HUDEP-2 (cell line): Measurements from ENCODE around the gene PTPRCAP.
"Not testable (repeated sequence)": the region's sequence is repeated elsewhere in the genome, so short reads cannot be mapped to it uniquely, and the experiment has no call there.

Experiments used
- DNase-seq, 76 experiments: peaks; one replicate each; lab custom pipeline; 2025; ENCODE audit not compliant: unreplicated experiment in 76 of 76; lab: John Stamatoyannopoulos, UW

The PTPRCAP gene

GRCh38 chr11:67429038-67429668, 8.3 kb downstream of the PTPRCAP start:
- peak in 1 of 76 experiments; percentile 44 for DNase-seq

- peak in 75 of 76 experiments; percentile 57 to 98 (median 93) for DNase-seq
These were observed 9.2 kb downstream of the PTPRCAP start, which contains the start of gene RPS6KB2 for GRCh38 chr11:67428052-67429001. RPS6KB2 (plus strand) TSS chr11:67428494; CDS start chr11:67428546, 52 bp downstream.

- not testable (repeated sequence) for DNase-seq
These were observed 10.1 kb downstream of the PTPRCAP start for GRCh38 chr11:67427364-67427859.

GRCh38 chr11:67423891-67424613, 13.4 kb downstream of the PTPRCAP start:
- DNase-seq: no peak

GRCh38 chr11:67423466-67423865, 14.0 kb downstream of the PTPRCAP start:
- no peak for DNase-seq

GRCh38 chr11:67422891-67423290, 14.6 kb downstream of the PTPRCAP start:
- no peak for DNase-seq

GRCh38 chr11:67421430-67422031, 16.0 kb downstream of the PTPRCAP start:
- no peak for DNase-seq

GRCh38 chr11:67420646-67421429, 16.6 kb downstream of the PTPRCAP start:
- peak in 74 of 76 experiments; percentile 32 to 97 (median 89) for DNase-seq

- DNase-seq: no peak
These were observed 17.3 kb downstream of the PTPRCAP start for GRCh38 chr11:67420147-67420645.

- no peak for DNase-seq
These were observed 18.0 kb downstream of the PTPRCAP start for GRCh38 chr11:67419325-67420049.

- peak in 3 of 76 experiments; percentile 14 to 17 (median 17) for DNase-seq
These were observed 18.8 kb downstream of the PTPRCAP start for GRCh38 chr11:67418476-67419281.

- peak in 1 of 76 experiments; percentile 40 for DNase-seq
These were observed 20.1 kb downstream of the PTPRCAP start for GRCh38 chr11:67417425-67417824.

- peak in 65 of 76 experiments; percentile 14 to 74 (median 46) for DNase-seq
These were observed 20.8 kb downstream of the PTPRCAP start for GRCh38 chr11:67416416-67417335.

GRCh38 chr11:67415501-67416304, 21.8 kb downstream of the PTPRCAP start, which contains the start of gene CARNS1:
CARNS1 (plus strand) TSS chr11:67415678; CDS start chr11:67416200, 522 bp downstream.
- peak in 8 of 76 experiments; percentile 19 to 55 (median 32) for DNase-seq

GRCh38 chr11:67413266-67413849, 24.1 kb downstream of the PTPRCAP start:
- peak in 71 of 76 experiments; percentile 17 to 83 (median 59) for DNase-seq
